Measurements from ENCODE around the gene RPL27. TPM values are rescaled to one million over a fixed set of nuclear protein-coding genes. Genes with fewer than 3 reads are reported as not detected.

Gene RPL27
- total and polyA plus RNA-seq, 2 donors (not counting 3 experiments of a cell fraction or from before 2014, with no cell fraction given) = 1,014 to 2,467 TPM

GRCh38 chr17:42989726-42990652, 8.2 kb upstream of the RPL27 start:
- Histone ChIP-seq H3K4me2 (ENCODE audit: insufficient read depth, low read length) (no peak overlapping the region), H3K9ac (replicated peaks; ENCODE audit: extremely low read depth, insufficient read depth, low read length) (no peak overlapping the region), H2AFZ (ENCODE audit: low read depth, low read length) (no peak overlapping the region), H4K20me1 (replicated peaks; ENCODE audit: control insufficient read depth, extremely low read depth, insufficient read depth, low read length) (no peaks in the 10 kb centered on the region), H3K4me3 (replicated peaks in 1 of 3; ENCODE audit: insufficient read depth in 1 of 3, low read depth in 1 of 3, low read length in 3 of 3) (no peak overlapping the region), H3K27me3 (ENCODE audit: control insufficient read depth in 2 of 2, insufficient read depth in 2 of 2, low read length in 2 of 2) (no peaks in the 10 kb centered on the region), H3K9me3 (replicated peaks; ENCODE audit: control insufficient read depth, insufficient read depth, low read length) (no peaks in the 10 kb centered on the region), H3K36me3 (ENCODE audit: control insufficient read depth in 2 of 2, extremely low read depth in 1 of 2, insufficient read depth in 2 of 2, low read length in 2 of 2) (peaks cover 20 to 25% of the 10 kb centered on the region in 2 experiments), H3K9me1 (replicated peaks; ENCODE audit: control insufficient read depth, extremely low read depth, insufficient read depth, low read length) (no peaks in the 10 kb centered on the region), H3K4me1 (ENCODE audit: control insufficient read depth, extremely low read depth, insufficient read depth, low read length) (peaks cover 10% of the 10 kb centered on the region), H3K79me2 (ENCODE audit: control insufficient read depth, insufficient read depth, low read length) (peaks cover 5% of the 10 kb centered on the region), H3K27ac (ENCODE audit: insufficient read depth, low read depth, low read length) (no peak overlapping the region)
- ChIA-PET POLR2A (no interaction called here), CTCF (no interaction called here)
- dilution Hi-C loops (cut with MboI; ENCODE audit: extremely low pct_ligation_motif_present, low sequenced_read_pairs) = no loop called here
- TF ChIP-seq, protein P1, sequence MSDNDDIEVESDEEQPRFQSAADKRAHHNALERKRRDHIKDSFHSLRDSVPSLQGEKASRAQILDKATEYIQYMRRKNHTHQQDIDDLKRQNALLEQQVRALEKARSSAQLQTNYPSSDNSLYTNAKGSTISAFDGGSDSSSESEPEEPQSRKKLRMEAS (IDR thresholded peaks at IDR 0.05; ENCODE audit: insufficient read depth, insufficient read length) = no peak
- TF ChIP-seq FOS (IDR thresholded peaks at IDR 0.05; ENCODE audit: borderline replicate concordance, insufficient read depth, low read length) = no peak
- no peak for TF ChIP-seq EZH2 (IDR thresholded peaks at IDR 0.05; ENCODE audit: borderline replicate concordance, low read depth, low read length, severe bottlenecking)
- no peak for TF ChIP-seq POLR2AphosphoS5 (IDR thresholded peaks at IDR 0.05; ENCODE audit: insufficient read depth, low read depth, low read length)
- TF ChIP-seq MYC (IDR thresholded peaks at IDR 0.05; ENCODE audit: low read depth, low read length) = no peak
- no peak for TF ChIP-seq CTCF (IDR thresholded peaks at IDR 0.05; ENCODE audit: extremely low read depth in 1 of 2, insufficient read depth in 1 of 2, low read depth in 1 of 2, low read length in 2 of 2)
- BruUV-seq (replicated peaks) = no TSS peak
- DNase-seq (ENCODE audit: low read depth, low spot score) (no peak), FAIRE-seq (no peak)
- intact Hi-C loops (cut with micrococcal nuclease) = no loop called here

Measured in endothelial cell of umbilical vein (primary cell).